HUES64 (cell line): Measurements from ENCODE around the gene HINT2.

Experiments used
- H3K27ac ChIP-seq: 2 replicates; pipeline ENCODE4 v1.7.0; 2013; ENCODE audit warnings: low read depth, low read length, inconsistent platforms
- H3K27me3 ChIP-seq: 2 replicates; pipeline ENCODE4 v1.6.1; 2013; ENCODE audit warnings: mild to moderate bottlenecking, low read length; ENCODE audit not compliant: insufficient read depth
- H3K36me3 ChIP-seq: 2 replicates; pipeline ENCODE4 v1.6.1; 2013; ENCODE audit warnings: mild to moderate bottlenecking, low read length; ENCODE audit not compliant: insufficient read depth
- H3K4me1 ChIP-seq: 2 replicates; pipeline ENCODE4 v1.6.1; 2013; ENCODE audit warnings: mild to moderate bottlenecking, low read length, moderate library complexity; ENCODE audit not compliant: insufficient read depth
- H3K4me3 ChIP-seq: 2 replicates; pipeline ENCODE4 v1.5.1; 2013; ENCODE audit warnings: mild to moderate bottlenecking, low read length, moderate library complexity
- H3K9ac ChIP-seq: 2 replicates; pipeline ENCODE4 v1.6.1; 2013; ENCODE audit warnings: mild to moderate bottlenecking, low read depth, low read length
- H3K9me3 ChIP-seq: 2 replicates; pipeline ENCODE4 v1.6.1; 2013; ENCODE audit warnings: low read depth, low read length; ENCODE audit not compliant: insufficient read depth
- WGBS: fragments of 150-250, 120-280 bp; methylation state at CpG from one replicate; pipeline ENCODE4 v1.1.7; 2013; ENCODE audit warnings: missing lambda C conversion rate; 5-methylcytosine and 5-hydroxymethylcytosine counted together

The HINT2 gene

DNA sequence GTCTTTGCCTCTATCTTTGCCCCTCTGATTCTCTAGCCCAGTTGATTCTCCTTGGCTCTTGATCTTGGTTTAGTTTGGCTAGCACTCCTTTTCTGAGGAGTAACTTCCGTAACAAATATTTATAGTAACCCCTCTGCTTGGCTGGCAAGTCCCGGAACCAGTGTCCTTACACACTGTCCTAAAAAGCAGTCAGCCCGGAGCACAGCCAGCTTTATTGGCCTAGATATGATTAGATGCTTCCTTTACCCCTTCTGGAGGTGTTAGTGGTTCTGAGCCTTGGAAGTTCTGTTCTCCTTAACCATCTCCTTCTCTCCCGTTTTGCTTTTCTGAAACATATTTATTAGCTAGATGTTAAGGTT lies 43.8 kb downstream of the HINT2 start:
- no peak overlapping the region for H3K27ac ChIP-seq
- H3K9me3 ChIP-seq: no peaks in the 10 kb centered on the region
- no peak overlapping the region for H3K4me3 ChIP-seq
- H3K4me1 ChIP-seq: peaks cover 14% of the 10 kb centered on the region
- no peaks in the 10 kb centered on the region for H3K36me3 ChIP-seq
- 98% methylated on average over 3 of the region's 4 CpGs for WGBS
- no peak overlapping the region for H3K9ac ChIP-seq
- H3K27me3 ChIP-seq: no peaks in the 10 kb centered on the region

DNA sequence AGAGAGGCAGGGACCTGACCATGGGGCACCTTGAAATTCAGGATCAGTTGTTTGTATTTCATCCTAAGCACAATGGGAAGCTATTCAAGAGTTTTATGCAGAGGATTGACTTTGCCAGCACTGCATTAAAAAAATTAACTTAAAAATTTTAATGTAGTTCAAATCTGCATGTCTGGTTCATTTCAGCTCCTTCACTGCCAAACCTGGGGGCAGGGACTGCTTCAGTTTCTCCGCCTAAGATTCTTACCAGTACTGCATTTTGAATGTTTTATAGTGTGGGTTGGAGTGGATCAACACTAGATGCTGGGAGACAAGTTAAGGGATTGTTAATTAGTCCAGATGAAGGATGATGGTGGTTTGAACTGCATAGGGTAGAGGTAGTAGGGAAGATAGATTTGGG lies 45.1 kb downstream of the HINT2 start:
- WGBS: 89% methylated on average over 1 of the region's 1 CpG
- H3K27me3 ChIP-seq: no peaks in the 10 kb centered on the region
- no peak overlapping the region for H3K27ac ChIP-seq
- H3K36me3 ChIP-seq: no peaks in the 10 kb centered on the region
- H3K4me1 ChIP-seq: peaks cover under 1% of the 10 kb centered on the region
- H3K4me3 ChIP-seq: no peak overlapping the region
- no peaks in the 10 kb centered on the region for H3K9me3 ChIP-seq
- no peak overlapping the region for H3K9ac ChIP-seq

GRCh38 chr9:35767458-35767857 lies 47.4 kb downstream of the HINT2 start:
- H3K9ac ChIP-seq: no peak overlapping the region
- WGBS: no CpG with 5 or more reads among the region's 1 CpG
- H3K4me3 ChIP-seq: no peak overlapping the region
- peaks cover 3% of the 10 kb centered on the region; the same call in 1 of the 2 replicates for H3K4me1 ChIP-seq
- no peaks in the 10 kb centered on the region for H3K36me3 ChIP-seq
- no peaks in the 10 kb centered on the region for H3K9me3 ChIP-seq
- H3K27ac ChIP-seq: no peak overlapping the region
- no peaks in the 10 kb centered on the region for H3K27me3 ChIP-seq

DNA sequence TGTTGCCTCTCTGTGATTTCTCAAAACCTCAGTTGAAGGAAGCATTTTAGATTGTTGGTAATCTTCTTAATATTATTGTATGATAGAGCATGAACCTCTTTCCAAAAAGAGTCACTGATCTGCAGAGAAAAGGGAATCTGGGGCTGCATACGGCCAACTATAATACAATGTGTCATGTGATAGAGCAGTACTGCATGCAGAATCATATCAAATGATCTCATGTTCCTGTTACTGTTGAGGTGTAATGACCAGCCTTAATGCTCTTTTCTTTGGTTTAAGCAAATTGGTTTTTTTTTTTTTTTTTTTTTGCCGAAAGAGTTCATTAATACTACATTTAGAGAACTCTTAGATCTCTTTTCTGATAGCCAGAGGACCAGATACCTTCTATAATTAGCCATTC lies 47.8 kb downstream of the HINT2 start:
- WGBS: 92% methylated on average over 1 of the region's 2 CpGs

GRCh38 chr9:35763803-35764202 lies 51.0 kb downstream of the HINT2 start:
- Histone ChIP-seq H3K4me1 (peaks cover 5% of the 10 kb centered on the region; the same call in 1 of the 2 replicates), H3K27me3 (no peaks in the 10 kb centered on the region), H3K36me3 (no peaks in the 10 kb centered on the region), H3K9me3 (no peaks in the 10 kb centered on the region), H3K27ac (no peak overlapping the region), H3K4me3 (no peak overlapping the region), H3K9ac (no peak overlapping the region)
- WGBS: 92% methylated on average over 1 of the region's 1 CpG

More for the DNA sequence above, 47.8 kb downstream of the HINT2 start:
- H3K27ac ChIP-seq: no peak overlapping the region
- no peak overlapping the region for H3K4me3 ChIP-seq
- no peak overlapping the region for H3K9ac ChIP-seq
- H3K36me3 ChIP-seq: no peaks in the 10 kb centered on the region
- H3K27me3 ChIP-seq: no peaks in the 10 kb centered on the region
- H3K9me3 ChIP-seq: no peaks in the 10 kb centered on the region
- H3K4me1 ChIP-seq: peaks cover 5% of the 10 kb centered on the region; the same call in 1 of the 2 replicates

DNA sequence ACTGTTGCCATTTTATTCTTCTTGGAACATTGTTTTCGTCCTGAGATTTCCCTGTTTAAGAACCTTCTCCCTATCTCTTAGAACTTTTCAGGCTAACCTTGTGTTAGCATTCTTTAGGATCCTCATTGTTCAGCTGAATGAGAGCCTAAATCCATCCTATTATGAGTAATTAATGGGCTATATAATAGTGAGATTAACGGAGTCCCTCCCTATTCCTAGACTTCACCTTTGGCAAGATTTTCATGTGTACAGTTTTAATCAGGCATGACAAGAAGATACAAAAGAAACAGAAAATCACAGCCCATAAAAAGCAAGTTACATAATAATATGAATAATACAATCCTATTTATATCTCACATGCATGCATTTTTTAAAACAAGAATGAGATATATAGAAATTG lies 51.7 kb downstream of the HINT2 start:
- Histone ChIP-seq H3K4me3 (no peak overlapping the region), H3K27ac (no peak overlapping the region), H3K9me3 (no peaks in the 10 kb centered on the region), H3K4me1 (peaks cover 9% of the 10 kb centered on the region; the same call in 1 of the 2 replicates), H3K36me3 (no peaks in the 10 kb centered on the region), H3K27me3 (no peaks in the 10 kb centered on the region), H3K9ac (no peak overlapping the region)
- WGBS: 86% methylated on average over 1 of the region's 2 CpGs
